ENCODE measurements around the gene SBNO2.

SBNO2 gene

GRCh38 chr19:1103132-1103707, 70.8 kb downstream of the SBNO2 start:
- ATAC-seq = no peak
- TF ChIP-seq ESRRG (CRISPR knock-in tag; IDR thresholded peaks at IDR 0.05) (no peak), ISL1 (CRISPR knock-in tag; IDR thresholded peaks at IDR 0.05) (no peak), TSHZ2 (CRISPR knock-in tag; IDR thresholded peaks at IDR 0.05) (0 out of 2 replicates have a peak, but pooled peaks have one; percentile 31)

DNA sequence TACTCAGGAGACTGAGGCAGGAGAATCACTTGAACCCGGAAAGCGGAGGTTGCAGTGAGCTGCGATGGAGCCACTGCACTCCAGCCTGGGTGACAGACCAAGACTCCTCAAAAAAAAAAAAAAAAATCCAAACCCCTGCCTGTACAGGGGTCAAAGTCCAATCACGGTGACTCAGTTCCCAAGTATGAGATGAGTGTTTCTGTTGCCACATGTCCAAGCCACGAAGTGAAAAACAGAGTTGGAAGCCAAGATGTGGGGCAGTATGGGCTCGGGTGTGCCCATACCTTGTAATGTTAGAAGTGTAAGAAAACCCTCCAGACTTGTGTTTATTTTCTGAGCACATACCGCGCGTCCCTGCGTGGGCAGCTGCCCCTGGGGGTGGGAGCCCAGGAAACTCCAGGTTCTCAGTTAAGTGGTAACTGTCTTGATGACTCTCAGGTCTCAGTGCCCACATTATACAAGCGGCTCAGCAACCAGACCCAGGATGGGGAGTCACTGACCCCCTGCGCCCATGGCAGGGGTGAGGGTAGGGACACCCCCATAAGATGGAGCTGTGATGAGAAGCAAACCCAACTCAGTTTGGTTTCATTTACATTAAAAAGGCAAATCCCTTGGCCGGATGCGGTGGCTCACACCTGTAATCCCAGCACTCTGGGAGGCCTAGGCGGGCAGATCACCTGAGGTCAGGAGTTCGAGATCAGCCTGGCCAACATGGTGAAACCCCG, 71.5 kb downstream of the SBNO2 start:
- ATAC-seq = peak; percentile 48
- TF ChIP-seq, protein P1, sequence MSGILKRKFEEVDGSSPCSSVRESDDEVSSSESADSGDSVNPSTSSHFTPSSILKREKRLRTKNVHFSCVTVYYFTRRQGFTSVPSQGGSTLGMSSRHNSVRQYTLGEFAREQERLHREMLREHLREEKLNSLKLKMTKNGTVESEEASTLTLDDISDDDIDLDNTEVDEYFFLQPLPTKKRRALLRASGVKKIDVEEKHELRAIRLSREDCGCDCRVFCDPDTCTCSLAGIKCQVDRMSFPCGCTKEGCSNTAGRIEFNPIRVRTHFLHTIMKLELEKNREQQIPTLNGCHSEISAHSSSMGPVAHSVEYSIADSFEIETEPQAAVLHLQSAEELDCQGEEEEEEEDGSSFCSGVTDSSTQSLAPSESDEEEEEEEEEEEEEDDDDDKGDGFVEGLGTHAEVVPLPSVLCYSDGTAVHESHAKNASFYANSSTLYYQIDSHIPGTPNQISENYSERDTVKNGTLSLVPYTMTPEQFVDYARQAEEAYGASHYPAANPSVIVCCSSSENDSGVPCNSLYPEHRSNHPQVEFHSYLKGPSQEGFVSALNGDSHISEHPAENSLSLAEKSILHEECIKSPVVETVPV (CRISPR knock-in tag; IDR thresholded peaks at IDR 0.05) = no peak

GRCh38 chr19:1101337-1101698, 72.8 kb downstream of the SBNO2 start:
- ATAC-seq = no peak
- TF ChIP-seq ARNTL (CRISPR knock-in tag; IDR thresholded peaks at IDR 0.05; ENCODE audit: borderline replicate concordance, low read depth) (no peak), ZNF565 (CRISPR knock-in tag; conservative IDR thresholded peaks at IDR 0.05; ENCODE audit: low read depth) (no peak), PATZ1 (CRISPR knock-in tag; IDR thresholded peaks at IDR 0.05; ENCODE audit: borderline replicate concordance) (no peak), ESRRG (CRISPR knock-in tag; IDR thresholded peaks at IDR 0.05) (no peak), RARB (CRISPR knock-in tag; IDR thresholded peaks at IDR 0.05) (no peak), SNAI2 (CRISPR knock-in tag; IDR thresholded peaks at IDR 0.05) (no peak), BACH2 (CRISPR knock-in tag; IDR thresholded peaks at IDR 0.05; ENCODE audit: borderline replicate concordance) (no peak), PPARA (CRISPR knock-in tag; IDR thresholded peaks at IDR 0.05; ENCODE audit: borderline replicate concordance) (no peak), TCF4 (CRISPR knock-in tag; IDR thresholded peaks at IDR 0.05; ENCODE audit: borderline replicate concordance) (no peak), ZNF70 (CRISPR knock-in tag; IDR thresholded peaks at IDR 0.05) (no peak), TSHZ2 (CRISPR knock-in tag; IDR thresholded peaks at IDR 0.05) (no peak)
- TF ChIP-seq, protein P1 (CRISPR knock-in tag; IDR thresholded peaks at IDR 0.05) = no peak
- TF ChIP-seq, protein P2, sequence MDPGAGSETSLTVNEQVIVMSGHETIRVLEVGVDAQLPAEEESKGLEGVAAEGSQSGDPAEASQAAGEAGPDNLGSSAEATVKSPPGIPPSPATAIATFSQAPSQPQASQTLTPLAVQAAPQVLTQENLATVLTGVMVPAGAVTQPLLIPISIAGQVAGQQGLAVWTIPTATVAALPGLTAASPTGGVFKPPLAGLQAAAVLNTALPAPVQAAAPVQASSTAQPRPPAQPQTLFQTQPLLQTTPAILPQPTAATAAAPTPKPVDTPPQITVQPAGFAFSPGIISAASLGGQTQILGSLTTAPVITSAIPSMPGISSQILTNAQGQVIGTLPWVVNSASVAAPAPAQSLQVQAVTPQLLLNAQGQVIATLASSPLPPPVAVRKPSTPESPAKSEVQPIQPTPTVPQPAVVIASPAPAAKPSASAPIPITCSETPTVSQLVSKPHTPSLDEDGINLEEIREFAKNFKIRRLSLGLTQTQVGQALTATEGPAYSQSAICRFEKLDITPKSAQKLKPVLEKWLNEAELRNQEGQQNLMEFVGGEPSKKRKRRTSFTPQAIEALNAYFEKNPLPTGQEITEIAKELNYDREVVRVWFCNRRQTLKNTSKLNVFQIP (CRISPR knock-in tag; IDR thresholded peaks at IDR 0.05; ENCODE audit: borderline replicate concordance, low read depth) = no peak
